NT2/D1 (cell line): ENCODE measurements around the gene PASK.

Experiments used
- SUZ12 ChIP-seq: IDR thresholded peaks from 2 replicates; pipeline ENCODE4 v1.6.1; 2011; ENCODE audit not compliant: insufficient read length, insufficient read depth; ENCODE audit errors: extremely low read depth
- YY1 ChIP-seq: IDR thresholded peaks from 2 replicates; pipeline ENCODE4 v1.6.1; 2011; ENCODE audit not compliant: insufficient read length, insufficient read depth

- TF ChIP-seq SUZ12: no peak
- no peak for TF ChIP-seq YY1
Observed at GRCh38 chr2:241179899-241180298, 30.6 kb upstream of the PASK start.
